ENCODE results near the gene PHLPP1.

Gene PHLPP1

DNA sequence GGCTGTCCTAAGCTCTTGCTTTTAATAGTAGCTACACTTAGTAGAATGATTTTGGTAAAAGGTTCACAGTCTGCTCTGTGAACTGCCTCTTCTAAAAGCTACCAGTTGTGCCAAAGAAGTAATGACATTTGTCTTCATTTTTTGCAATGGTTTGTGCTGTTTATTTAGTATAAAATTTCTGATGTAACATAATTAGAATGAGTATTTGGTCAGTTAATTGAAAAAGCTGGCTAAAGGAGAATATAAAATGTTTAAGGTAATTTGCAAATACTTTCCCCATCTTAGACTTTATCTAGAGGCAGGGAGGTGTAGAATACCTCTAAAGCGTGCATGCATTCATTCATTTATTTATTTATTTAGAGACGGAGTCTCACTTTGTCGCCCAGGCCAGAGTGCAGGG, 71.3 kb downstream of the PHLPP1 start:
- TF ChIP-seq, protein P1, sequence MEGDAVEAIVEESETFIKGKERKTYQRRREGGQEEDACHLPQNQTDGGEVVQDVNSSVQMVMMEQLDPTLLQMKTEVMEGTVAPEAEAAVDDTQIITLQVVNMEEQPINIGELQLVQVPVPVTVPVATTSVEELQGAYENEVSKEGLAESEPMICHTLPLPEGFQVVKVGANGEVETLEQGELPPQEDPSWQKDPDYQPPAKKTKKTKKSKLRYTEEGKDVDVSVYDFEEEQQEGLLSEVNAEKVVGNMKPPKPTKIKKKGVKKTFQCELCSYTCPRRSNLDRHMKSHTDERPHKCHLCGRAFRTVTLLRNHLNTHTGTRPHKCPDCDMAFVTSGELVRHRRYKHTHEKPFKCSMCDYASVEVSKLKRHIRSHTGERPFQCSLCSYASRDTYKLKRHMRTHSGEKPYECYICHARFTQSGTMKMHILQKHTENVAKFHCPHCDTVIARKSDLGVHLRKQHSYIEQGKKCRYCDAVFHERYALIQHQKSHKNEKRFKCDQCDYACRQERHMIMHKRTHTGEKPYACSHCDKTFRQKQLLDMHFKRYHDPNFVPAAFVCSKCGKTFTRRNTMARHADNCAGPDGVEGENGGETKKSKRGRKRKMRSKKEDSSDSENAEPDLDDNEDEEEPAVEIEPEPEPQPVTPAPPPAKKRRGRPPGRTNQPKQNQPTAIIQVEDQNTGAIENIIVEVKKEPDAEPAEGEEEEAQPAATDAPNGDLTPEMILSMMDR (IDR thresholded peaks at IDR 0.05; ENCODE audit: low read depth, low read length): no peak
- H3K4me3 ChIP-seq (ENCODE audit: low read depth, low read length): no peak overlapping the region

DNA sequence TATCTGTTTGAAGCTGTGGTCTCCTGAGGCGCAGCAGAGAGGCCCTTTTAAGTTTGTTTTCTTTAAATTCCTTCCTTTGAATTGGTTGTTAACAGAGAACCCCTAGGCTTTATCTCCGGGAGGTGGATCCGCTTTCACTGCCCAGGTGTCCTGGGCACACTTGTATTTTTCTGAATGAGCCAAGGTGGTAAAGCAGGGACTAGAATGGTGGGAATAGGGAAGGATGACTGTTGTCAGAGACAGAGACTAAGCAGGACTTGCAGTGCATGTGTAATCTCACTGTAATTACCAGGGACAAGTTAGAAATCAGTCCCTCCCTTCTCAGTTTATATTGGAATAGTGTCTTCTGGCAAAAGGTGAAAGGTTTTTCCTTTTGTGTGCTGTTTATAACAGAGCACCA, 72.8 kb downstream of the PHLPP1 start:
- TF ChIP-seq, protein P1 (IDR thresholded peaks at IDR 0.05; ENCODE audit: low read depth, low read length): no peak
- no peak overlapping the region for H3K4me3 ChIP-seq (ENCODE audit: low read depth, low read length)

DNA sequence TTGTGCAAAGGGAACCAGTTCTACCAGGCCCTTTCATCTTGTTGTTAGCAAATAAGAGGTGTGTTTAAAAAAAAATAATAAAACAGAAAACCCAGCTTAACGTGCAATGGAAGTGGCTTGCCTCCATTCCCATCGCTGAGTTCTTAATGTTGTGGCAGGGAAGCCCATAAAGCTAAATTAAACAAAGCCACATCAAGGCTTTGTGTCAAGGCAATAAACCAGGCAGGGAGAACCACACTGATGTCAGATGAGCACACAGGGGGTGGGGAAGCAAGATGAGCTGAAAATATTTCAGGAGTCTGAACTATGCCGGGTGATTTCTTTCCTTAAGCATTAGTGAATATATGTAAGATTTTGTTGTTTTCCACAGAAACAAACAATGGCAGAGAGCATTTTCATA, 73.5 kb downstream of the PHLPP1 start:
- TF ChIP-seq, protein P1 (IDR thresholded peaks at IDR 0.05; ENCODE audit: low read depth, low read length): no peak
- H3K4me3 ChIP-seq (ENCODE audit: low read depth, low read length): no peak overlapping the region

DNA sequence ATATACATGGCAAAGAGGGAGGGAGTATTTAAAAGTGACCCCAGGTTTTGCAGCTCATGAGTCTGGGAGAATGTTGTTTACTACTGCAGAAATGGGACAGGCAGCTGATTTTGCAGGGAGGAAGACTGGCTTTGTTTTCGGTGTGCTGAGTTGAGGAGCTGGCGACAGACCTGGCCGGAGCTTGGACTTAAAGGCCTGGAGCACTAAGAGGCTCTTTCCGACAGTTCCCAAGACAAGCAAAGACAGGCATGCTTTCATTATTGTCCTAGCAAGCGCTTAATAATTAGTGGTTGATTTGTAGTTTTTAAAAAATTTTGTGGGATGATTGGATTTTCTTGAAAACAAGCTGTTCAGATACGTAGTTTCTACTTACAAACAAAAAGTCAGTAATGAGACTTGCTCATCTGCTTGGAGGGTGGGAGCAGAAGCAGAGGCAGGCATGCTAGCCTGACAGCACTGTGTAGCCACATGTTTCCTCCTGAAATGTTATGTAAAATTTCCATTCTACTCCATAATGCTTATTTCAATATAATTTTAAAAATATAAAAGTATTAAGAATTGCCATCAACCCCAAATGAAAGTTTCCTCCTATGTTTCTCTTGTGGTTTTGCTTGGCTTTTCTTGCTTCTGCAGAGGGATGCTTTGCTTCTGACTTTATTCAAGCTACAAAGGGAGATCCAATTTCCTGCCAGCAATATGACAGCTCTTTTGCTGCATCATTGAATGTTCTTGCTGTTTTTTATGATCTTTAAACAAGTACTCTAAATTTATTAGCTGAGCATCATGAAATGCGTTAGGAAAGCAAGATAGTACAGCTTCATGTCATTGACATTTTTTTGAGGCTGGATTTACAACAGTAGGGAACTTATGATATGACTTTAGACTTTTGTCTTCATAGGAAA, 75.8 kb downstream of the PHLPP1 start:
- TF ChIP-seq, protein P1 (IDR thresholded peaks at IDR 0.05; ENCODE audit: low read depth, low read length): no peak
- H3K4me3 ChIP-seq (ENCODE audit: low read depth, low read length): no peak overlapping the region

DNA sequence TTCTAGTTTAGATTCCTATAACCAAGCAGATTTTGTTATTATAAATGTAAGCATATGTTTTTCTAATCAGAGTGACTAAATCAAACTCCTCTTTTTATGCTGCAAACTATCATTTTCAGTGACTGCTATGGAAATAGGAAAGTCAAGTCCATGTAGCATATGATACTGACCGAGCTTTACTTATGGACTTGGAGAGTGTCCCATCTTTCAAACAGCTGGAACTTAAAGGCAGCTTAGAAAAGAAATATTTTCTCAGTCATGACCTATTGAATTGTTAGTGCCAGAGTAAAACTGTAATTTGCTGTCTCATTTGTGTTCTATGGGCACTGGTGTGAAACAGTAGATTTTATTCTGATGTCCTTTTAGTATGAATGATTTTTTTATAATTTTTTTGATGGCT, 76.7 kb downstream of the PHLPP1 start:
- TF ChIP-seq, protein P1 (IDR thresholded peaks at IDR 0.05; ENCODE audit: low read depth, low read length): no peak
- H3K4me3 ChIP-seq (ENCODE audit: low read depth, low read length): no peak overlapping the region

DNA sequence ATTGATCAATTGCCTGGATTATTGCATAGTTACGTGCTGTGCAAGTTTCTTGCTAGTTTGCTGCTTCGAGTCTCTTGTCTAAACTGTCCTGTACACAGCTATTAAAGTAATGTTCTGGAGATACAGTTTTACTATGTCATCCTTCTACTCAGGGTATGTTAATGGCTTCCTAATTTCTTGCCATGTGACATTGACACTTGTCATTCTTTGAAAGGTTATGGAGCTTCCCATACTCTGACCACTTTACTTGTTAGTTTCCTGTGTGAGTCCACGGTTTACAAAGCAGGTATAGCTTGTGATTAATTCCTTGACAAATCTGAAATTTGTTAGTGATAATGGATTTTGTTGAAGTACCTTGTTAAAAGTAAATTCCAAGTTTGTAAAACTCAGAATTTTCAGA, 80.5 kb downstream of the PHLPP1 start:
- no peak overlapping the region for H3K4me3 ChIP-seq (ENCODE audit: low read depth, low read length)
- TF ChIP-seq, protein P1 (IDR thresholded peaks at IDR 0.05; ENCODE audit: low read depth, low read length): no peak

DNA sequence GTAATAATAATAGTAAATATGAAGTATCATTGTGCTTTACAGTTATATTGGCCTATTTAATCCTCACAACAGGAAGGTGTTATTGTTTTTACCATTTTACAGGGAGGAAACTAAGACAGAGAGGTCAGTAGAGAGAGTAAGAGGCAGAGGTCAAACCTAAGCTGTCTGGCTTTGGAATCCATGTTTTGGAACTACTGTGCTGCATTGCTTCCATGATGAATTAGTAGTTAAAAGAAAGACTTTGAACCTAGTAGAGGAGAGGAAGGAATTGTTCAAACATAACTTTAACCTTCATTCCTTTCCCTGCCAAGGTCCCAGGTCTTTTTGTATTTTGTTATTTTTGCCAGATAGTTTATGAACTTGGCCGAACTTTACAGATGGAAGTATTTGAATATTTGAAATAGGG, 80.9 kb downstream of the PHLPP1 start:
- TF ChIP-seq, protein P1 (IDR thresholded peaks at IDR 0.05; ENCODE audit: low read depth, low read length): no peak
- H3K4me3 ChIP-seq (ENCODE audit: low read depth, low read length): no peak overlapping the region

Measured in WI38 (cell line).